HG03039 (cell line): Measurements from ENCODE around the gene SERTAD4.

Source experiments
- ATAC-seq: cut with Tn5 transposase; IDR thresholded peaks from one replicate; pipeline ENCODE4 v1.9.1; 2021; ENCODE audit warnings: mild to moderate bottlenecking, moderate library complexity; ENCODE audit not compliant: unreplicated experiment

SERTAD4 gene

DNA sequence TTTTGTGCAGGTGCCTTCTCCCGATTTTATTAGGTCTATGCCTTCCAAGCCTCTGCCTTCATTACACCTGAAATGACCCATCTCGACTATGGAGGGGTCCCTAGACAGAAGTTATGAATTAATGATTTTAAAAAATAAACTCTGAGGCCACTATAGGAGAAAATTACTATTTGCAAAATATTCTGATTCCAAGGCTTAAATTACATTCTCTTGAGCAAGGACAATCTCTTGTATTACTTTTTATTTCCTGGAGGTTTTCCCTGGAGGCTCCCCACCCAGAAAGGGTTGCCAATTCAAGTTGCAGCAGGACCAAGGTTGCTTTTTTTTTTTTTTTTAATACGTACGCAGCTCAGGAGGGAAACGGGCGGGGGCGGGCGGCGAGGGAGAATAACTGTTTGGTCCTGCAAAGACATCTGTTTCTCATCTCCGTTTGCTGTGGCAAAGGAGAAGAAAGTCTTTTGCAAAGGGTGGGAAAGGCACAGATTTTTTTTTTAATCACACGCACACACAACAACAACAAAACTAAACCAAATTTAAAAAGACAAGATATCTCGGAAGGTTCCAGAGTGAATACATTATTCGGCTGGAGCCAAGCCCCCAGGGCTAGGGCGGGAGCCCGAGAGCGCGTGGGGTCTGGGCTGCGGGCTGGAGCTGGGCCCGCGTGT lies 618 bp upstream of the SERTAD4 start:
- ATAC-seq = no peak

DNA sequence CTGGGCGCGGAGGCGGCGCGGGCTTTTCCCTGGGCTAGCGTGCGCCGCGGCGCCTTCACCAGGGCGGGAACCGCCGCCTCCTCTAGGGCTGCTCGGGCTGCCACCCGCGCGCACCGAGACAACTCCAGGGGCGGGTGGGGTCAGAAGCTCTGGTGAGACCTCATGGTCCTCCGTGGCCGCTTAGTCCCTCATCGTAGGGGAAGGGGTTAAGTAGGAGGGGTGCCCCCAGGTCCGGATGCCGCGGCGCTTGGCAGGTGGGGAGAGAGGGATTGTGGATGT lies 559 bp downstream of the SERTAD4 start:
- ATAC-seq = no peak

DNA sequence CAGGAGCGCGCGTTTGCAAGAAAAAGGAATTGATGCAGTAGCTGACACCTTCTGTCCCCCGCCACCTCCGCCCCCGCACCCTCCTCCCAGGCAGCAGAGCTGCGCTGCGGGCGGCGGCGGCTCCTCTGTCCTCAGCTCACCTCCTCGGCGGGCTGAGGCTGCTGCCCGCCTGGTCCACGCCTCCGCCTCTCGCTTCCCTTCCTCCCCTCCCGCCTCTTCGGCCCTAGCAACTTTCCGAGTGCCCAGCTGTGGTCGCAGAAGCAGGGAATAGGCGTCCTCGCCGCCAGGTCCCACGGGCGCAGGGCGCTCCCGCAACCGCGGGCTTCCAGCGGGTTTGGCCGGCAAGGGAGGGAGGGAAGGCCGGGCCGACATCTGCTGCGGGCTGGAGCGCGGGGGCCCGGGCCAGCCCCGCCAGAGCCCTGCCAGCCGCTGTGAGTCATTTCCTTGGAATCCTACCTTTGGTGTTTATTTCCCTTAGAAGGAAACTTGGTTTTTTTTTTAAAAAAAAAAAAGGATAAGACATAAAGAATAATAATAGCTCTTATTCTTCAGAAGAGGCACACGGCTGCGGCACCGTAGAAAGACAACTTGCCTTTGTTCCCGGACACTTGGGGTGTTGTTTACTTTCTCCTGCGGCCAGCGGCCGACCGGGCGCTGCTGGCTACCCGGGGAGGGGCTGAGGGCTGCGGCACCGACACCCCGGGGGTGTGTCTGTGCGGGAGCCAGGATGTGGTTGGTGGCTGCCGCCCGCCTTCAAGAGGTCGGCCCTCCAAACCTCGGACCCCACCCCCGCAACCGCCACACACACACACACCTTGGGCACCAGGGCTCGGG lies 1.1 kb downstream of the SERTAD4 start:
- ATAC-seq = no peak

DNA sequence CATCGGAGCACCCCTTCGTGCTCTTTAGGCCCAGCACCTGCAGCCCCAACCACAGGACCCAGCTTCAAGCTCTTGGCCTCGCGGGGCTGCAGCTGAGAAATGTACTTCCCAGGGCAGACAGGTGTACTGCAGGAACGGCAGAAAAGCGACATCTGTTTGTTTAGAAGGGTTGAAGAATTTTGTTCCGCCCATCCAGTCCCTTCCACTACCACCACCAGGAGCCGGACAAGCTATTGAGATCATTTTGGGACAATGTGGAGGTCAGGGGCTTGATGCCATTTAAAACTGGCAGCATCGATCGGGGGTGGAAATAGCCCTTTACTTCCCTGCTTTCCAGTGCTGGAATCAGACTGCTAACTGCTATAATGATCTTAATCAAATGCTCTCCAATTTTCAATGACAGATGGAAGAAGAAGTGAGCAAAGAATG lies 1.7 kb downstream of the SERTAD4 start:
- ATAC-seq = no peak

DNA sequence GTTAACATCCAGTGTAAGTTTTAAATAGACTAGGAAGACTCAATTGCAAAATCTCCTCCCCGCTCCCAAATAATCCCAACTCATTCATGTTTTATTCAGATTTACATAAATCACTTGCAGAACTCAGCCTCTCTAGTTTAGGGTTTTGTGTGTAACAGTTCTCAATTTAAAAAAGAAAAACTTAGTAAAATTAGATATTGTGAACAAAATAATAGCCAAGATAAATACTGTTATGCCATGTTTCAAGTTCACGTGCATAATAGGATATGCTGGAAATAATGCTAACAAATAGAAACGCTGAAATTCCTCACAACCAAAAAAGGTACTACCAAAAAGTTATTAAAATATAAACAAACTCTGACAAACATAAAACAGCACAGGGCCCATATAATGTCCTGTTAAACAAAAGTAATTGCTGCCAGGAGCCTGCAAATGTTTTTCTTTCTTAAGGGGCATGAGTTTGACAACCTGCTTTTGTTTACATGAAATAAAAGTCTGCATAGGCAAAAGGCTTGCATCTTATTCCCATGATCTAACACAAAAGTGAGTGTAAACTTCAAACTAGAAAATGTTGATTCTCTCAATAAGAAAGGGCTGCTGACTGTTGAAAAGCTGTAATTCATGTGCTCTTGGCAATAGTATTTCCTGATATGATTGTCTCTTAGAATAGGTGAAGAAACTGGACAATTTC lies 2.9 kb downstream of the SERTAD4 start:
- no peak for ATAC-seq

DNA sequence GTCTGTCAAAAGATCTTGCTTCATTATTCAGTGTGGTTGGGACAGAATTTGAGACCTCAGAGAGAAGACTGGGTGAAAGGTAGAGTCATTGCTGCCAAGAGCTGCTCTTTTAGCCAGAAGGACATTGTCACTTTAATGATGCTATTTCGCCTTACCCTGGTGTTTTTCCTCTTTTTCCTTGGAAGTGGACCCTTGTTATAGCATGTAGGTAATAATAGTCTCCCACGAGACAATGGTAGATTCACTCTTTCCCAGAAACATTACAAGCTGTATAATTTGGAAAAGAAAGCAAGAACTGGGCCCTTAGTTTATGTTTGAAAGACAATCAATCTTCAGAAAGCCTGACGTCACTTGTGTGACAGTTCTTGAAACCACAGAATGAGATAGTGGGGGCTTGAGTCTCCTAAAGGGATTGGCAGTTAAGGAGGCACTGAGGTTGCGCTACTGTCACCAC lies 3.8 kb downstream of the SERTAD4 start:
- ATAC-seq = no peak

DNA sequence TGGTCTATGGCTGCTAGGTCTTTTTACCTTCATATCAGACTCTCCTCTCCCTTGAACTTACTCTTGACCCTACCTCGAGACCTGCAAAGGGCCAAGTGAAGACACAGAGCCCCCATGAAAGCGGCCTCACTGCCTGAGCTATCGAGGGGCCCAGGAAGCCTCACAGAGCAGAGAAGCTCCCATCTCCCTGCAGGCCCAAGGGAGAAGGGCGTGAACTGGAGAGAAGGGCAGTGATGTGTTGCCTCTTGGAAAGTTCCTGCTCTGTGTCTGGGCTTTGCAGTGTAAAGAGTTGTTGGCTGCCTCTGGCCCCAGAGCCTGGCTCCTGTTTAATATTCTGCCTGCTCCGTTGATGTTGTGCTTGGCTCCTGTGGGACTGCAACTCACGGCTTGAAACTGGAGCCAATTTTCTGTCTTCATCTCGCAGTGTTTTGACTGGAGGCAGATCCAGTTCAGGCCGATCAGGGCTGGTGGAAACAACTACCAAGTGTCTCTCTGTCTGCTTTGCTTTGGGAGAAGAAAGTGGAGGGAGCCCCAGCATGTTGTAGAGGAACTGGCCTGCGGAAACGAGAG lies 4.3 kb downstream of the SERTAD4 start:
- no peak for ATAC-seq

DNA sequence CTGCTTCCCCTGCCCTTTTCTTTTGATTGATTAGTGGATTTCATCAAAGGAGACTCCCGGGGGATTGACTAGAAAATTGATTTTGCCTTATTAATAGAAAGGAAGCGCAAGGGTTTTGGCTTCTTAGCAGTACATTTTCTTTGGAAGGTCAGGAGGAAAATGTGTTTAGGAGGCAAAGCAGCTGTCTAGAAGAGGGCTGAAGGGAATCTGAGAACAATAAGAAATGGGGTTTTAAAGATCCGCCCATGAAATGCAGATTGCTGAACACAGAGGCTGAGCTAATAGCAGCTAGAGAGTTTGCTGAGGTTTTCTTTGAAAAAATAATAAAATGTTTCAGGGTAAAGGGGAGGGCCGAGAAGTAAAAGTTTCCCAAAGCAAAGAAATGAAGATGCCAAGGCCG lies 4.9 kb downstream of the SERTAD4 start:
- no peak for ATAC-seq

DNA sequence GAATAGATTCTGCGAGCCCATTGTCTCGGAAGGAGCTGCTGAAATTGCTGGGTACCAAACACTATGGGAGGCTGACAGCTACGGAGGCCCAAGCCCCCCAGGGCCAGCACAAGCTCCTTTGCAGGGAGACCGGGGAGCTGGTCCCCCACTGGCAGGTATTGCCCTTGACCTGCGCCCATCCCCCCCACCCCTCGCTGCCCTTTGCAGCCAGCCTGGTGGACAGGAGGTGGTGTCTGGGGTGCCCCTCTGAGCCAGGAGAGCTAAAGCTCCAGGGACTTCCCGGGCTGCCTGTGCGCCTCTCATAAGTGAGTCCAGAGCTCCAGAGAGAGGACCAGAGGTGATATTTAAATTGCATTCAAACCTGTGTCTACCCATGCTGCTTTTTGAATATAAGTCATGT lies 5.4 kb downstream of the SERTAD4 start:
- ATAC-seq = no peak

DNA sequence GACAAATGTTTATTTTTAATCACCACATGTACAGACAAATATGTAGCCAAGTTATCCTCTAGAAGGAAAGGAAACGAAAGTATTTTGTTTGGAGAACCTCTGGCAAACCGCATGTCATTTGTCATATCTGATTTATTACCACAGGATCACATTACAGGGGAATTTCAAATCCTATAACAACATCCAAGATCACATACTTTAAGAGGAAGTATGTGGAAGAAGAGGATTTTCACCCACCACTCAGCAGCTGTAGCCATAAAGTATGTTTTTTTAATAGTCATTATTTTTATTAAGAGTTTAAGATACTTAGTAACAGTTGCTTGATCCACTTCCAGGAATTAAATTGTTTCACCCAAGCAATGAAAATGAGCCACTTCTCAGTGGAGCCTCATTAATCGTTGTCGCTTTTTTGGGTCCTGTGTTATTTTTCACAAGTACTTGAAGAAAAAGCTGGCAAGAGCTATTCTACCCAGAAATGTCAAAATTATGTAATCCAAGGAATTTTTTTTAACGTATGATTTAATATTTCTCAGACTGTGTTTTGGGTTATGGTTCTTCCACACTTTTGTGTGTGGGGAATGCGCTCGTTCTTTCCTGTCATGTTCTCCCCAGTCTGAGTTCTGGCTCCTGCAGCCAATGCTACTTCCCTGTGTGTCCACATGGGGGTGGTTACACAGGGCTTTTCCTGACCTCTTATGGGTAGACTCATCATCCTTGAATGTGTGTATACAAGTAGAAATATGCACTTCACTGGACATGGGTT lies 6.9 kb downstream of the SERTAD4 start:
- no peak for ATAC-seq

DNA sequence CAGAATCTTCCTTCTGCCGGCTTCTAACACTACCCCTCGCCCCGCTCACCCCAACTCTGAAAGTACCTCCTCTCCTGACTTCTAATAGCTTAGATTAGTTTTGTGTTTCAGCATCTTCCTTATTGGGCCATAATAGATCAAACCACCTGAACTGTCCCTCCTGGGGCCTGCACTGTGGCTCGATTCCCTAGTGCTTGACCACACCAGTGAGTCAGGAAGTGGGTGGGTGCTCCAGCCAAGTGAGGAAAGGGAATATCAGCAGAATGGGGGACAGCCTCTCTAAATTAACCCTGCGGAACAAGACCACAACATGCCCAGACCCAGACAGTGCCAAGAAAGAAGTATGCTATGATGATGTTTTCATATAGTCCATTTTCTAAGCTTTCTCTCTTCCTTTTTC lies 8.5 kb downstream of the SERTAD4 start:
- no peak for ATAC-seq

DNA sequence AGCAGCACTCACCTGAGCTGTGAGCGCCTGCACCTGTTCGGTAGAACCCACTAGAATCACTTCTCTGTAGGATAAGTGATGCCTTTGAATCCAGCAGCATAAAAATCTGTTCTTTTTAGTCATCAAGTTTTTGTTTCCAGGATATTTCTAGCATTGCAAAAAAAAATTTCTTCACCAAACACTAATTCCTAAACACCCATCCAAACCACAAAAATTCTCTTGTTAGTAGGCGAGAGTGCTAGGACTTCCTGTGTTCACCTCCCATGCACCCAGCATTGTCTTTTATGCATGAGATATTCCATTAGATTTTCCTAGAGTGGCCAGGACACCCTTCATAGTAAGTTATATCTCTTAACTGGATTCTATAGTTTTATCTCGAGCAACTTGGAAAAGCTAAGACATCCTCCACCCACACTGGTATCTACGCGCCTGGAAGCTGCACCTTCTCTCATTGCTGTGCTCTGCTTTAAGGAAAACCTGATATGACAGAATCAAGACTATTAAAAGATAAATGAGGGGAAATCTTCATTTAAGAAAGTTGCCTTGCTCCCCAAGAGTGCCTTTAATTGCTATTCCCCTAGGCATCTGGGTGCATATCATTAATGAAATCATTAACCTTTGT lies 12.3 kb downstream of the SERTAD4 start:
- no peak for ATAC-seq

DNA sequence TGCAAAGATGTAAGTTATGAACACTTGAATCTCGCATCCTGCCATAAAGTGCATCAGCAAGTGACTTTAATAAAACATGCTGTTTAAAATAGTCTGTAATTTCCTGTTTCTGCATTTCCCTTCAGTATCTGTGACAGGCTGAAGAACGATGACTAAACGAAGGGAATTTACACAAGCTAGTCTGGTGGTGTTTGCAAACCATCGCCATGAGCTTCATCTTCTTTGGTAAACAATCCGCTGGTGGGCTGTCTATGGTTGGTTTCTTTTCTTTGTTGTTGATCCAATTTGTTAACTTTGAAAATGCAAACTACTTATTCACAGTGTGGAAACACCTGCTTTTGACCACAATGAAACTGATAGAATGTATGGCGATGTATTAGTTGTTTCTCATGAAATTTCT lies 13.9 kb downstream of the SERTAD4 start:
- ATAC-seq = no peak

DNA sequence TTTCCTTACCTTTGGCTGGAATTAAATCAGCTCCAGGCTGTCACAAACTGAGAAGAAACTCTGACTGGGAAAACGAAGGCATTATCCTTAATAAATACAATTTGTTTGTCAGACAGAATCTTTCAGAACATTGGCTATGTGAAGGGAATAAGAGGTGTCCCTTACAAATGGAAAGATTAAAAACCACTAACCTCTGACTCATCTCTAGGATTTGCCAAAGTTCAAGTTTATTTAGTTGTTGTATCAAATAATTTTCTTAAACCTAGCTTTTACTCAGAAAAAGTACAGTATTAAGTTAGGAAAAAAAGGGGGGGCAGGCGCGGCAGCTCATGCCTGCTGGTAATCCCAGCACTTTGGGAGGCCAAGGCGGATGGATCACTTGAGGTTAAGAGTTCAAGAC lies 15.7 kb downstream of the SERTAD4 start:
- ATAC-seq = no peak

DNA sequence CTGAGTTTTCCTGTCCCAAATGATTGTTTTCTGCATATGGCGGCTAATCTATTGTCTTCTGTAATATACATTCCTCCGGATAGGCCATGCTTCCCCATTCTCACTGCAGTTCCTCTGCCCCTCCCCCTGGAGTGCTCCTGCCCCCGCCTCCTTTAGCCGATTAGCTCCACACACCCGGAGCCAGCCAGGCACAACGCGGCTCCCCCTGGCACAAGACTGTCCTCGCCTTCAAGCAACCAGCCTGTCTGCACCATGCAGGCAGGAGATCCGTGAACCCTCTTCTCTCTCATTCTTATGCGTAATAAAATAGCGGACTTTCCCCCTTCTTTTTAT lies 18.0 kb downstream of the SERTAD4 start:
- no peak for ATAC-seq

DNA sequence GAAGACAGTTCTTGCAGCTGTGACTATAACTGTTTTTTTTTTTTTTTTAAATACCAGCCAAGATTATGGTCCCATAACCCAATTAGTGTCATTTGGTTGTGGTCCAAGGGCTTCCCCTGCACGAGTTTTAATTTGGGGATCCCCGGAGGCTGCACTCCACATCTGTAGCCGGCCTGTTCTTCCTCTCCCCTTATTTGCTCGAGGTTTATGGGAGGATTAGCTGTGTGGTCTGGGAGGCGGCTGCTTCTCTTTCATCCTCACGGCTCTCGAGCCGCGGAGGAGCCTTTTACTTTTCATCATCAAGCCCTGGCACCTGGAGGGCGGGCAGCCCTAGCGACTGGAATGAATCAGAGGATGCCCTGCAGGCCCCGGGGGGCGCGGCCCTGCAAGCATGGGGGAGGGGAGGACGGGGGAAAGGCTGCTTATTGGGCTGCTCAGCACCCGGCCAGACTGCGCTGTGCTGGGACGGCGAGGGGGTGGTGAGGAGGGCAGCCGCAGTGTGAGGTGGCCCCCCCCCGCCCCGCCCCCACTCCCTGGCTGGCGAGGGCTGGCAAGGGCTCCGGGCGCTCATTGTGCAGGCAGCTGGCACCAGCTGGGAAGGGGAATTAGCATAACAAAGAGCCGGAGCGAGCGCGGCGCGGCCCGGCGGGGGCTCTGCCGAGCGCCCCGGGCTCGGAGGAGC lies 18.5 kb downstream of the SERTAD4 start:
- ATAC-seq = no peak

DNA sequence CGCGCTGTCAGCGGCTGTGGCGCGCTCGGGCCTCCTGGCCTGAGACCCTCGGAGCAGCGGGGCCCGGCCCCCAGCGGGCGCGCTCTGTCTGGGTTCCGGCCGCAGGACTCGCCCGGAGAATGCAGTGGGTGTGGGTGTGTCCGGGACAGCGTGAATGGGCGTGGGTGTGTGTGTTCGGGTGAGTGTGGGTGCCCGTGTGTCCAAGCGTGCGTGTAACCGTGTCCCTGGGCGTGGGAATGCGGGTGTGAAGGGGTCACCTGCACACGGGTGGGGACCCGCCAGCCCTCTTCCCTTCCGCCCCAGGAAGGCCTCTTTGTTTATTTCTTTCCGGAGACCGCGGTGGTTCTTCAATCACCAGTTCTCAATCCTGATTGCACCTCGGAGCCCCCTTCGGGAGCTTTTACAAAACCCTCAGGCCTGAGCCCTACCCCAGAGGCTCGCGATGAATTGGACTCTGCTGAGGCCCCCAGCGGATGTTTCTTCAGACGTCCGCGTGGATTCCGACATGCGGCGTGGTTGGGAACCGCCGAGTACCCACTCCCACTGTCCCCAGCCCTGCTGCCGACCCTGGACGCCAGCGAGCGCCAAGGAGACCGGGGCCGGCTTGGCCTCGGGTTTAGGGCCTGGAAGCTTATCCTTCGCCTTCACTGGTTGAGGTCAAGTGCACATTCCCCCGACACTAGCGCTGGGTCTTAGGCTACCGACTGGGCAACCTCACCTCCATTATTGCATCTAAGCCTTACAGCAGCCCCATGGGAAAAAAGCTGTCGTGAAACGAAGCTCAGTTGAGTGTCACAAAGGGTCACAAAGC lies 19.3 kb downstream of the SERTAD4 start:
- ATAC-seq = no peak

DNA sequence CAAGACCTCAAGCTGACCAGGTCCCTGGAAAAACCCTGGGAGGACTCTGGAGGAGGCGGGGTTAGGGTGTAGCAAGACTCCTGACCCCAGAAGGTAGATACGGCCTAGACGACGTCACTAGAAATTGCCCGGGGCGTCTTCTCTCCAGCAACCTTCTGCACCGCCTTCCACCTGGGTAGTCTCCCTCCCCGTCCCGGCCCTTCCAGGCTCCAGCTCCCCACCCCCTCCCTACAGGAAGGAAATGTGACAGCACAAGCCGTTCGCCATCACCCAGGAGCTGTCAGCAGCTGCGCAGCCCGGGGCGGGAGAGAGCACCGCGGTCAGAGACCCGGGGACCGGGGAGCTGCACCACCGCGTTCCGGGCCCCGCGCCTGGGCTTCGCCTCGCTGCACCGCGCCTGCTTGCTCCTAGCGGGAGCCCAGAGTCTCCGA lies 20.0 kb downstream of the SERTAD4 start:
- no peak for ATAC-seq

DNA sequence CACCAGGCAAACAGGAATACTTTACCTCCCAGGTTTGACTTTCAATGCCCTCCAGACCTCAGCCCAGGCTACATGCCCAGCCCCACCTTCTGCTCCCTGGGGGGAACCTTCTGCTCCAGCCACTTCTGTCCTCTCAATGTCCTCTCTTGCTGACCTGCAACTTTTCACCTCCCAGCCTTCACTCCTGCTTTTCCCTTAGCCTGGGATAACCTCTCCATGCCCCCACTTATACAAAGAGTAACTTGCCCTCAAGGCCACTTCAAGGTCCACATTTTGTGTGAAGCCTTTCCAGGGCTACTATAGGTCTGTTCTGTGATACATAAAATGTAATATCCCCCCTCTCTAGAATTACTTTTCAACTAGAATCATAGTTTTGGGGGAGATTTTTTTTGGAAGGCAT lies 21.7 kb downstream of the SERTAD4 start:
- ATAC-seq = no peak
